GM12873 (cell line): ENCODE results near the gene GJA4.

Source experiments
- CTCF ChIP-seq: IDR thresholded peaks from 2 replicates; pipeline ENCODE4 v1.5.1; 2012; ENCODE audit warnings: low read depth, mild to moderate bottlenecking, moderate library complexity, low read length, control low read depth; ENCODE audit not compliant: insufficient read depth; ENCODE audit errors: missing control alignments

Gene GJA4

GRCh38 chr1:34785875-34786470 lies 6.8 kb upstream of the GJA4 start:
- TF ChIP-seq CTCF = no peak

DNA sequence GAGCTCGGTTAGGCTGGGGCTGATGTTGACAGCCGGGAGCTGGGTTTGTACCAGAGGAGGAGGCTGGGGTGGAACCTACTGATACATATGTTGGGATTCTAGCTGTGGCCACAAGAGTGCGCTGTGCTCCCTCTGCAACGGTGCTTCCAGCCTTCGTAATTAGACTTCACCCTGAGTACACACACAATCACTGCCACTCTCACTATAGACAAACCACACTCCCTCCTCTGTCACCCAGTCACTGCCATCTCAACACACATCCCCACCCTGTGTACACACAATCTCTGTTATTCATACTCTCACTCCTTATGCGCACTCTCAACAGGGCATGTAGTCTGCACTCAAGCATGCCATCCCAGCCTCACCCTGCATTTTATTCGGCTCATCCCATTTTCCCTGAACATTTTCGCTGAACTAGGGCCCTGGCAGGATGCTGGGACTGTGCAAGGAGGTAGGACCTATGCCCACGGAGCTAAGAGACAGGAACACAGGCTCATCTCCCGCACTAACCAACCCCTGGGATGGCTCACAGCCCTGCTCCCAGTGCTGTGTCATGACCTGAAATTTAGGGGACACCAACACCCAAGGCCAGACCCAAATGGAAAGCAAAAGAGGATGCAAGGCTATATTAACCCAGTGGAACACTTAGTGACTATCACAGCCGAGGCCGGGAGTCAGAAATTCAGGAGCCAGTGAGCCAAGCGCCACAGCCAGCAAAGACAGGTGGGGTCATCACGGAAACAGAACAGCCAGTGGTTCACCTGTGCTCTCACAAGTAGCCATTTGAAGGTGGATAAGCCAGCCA lies 6.1 kb upstream of the GJA4 start:
- peak; percentile 96 for TF ChIP-seq CTCF

DNA sequence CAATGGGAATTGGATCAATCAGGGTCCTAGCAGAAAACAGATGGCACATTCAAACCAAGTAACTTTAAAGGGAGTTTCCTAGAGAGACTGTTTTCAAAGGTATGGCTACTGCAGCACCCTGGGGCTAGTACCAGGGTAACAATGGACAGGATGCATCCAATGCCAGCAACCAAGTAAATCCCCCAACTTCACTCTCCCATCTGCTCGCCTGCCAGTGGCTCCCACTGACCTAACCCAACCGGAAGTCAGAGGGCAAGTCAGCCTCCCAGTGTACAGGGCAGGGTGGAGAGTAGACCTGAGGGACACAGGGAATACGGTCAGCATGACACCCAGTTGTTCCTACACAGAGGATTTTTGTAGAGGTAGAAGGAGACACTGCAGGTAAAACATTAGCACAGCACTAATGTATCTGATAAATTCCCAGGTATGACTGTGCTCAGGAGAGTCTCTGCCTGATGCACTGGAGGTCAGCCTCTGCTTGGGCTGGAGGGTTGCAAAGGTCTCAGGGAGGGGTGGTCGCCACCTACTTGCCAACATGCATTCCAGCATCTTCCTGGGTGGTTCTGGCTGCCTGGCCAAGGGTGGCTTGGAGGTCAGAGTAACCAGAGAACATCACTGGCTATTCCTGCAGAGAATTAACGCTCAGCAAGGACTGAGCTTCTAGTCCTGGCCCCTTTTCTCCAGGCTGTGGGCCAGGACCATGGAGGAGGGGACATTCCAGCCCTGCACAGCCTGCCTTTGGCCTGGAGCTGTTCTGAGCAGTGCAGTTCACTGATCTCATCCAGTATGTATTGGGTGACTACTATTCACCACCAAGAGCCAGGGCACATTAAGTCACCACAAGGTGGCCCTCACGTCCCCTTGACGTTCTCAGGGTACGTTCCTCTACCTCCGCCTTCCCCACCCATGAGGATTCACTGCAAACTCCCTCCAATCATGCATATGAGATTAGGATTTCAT lies 5.1 kb upstream of the GJA4 start:
- TF ChIP-seq CTCF = peak; percentile 53

- TF ChIP-seq CTCF = no peak
Measured at GRCh38 chr1:34790985-34791384, 1.8 kb upstream of the GJA4 start.

- TF ChIP-seq CTCF = no peak
Measured at GRCh38 chr1:34792424-34792823, 375 bp upstream of the GJA4 start.

- TF ChIP-seq CTCF = no peak
Measured at GRCh38 chr1:34794001-34794789, 1.4 kb downstream of the GJA4 start.
